Measurements from ENCODE around the gene APBA3. TPM values are rescaled to one million over a fixed set of nuclear protein-coding genes. Genes with fewer than 3 reads are reported as not detected.

Gene APBA3
- total RNA-seq, 1 experiment from 2014 or later, result 19.6 TPM

GRCh38 chr19:3732108-3732507, 29.4 kb downstream of the APBA3 start:
- TF ChIP-seq CTCF (IDR thresholded peaks at IDR 0.05; ENCODE audit: unreplicated experiment), result no peak
- Mint-ChIP-seq H3K4me1 (ENCODE audit: low read depth, unreplicated experiment) (no peaks in the 10 kb centered on the region), H3K9me3 (ENCODE audit: low read depth, unreplicated experiment) (no peaks in the 10 kb centered on the region), H3K4me3 (ENCODE audit: low read depth, unreplicated experiment) (no peak overlapping the region), H3K27me3 (ENCODE audit: unreplicated experiment) (no peaks in the 10 kb centered on the region), H3K27ac (ENCODE audit: unreplicated experiment) (no peak overlapping the region), H3K36me3 (ENCODE audit: insufficient read depth, unreplicated experiment) (peaks cover 34% of the 10 kb centered on the region)
- intact Hi-C loops (cut with micrococcal nuclease; ENCODE audit: unreplicated experiment), result no loop called here
- no peak for DNase-seq
- CTCF ChIA-PET, result interaction anchor here (0.6 kb wide), 1 partner anchor 40 kb away, joined by 3 read pairs; no protein-coding TSS in a partner anchor
- no TSS peak for BruUV-seq (replicated peaks)

- H3K36me3 Mint-ChIP-seq (ENCODE audit: insufficient read depth, unreplicated experiment), result peaks cover 30% of the 10 kb centered on the region
- no peak for TF ChIP-seq CTCF (IDR thresholded peaks at IDR 0.05; ENCODE audit: unreplicated experiment)
- intact Hi-C loops (cut with micrococcal nuclease; ENCODE audit: unreplicated experiment), result no loop called here
- H3K9me3 Mint-ChIP-seq (ENCODE audit: low read depth, unreplicated experiment), result no peaks in the 10 kb centered on the region
- no peaks in the 10 kb centered on the region for H3K27me3 Mint-ChIP-seq (ENCODE audit: unreplicated experiment)
- no peak overlapping the region for H3K4me3 Mint-ChIP-seq (ENCODE audit: low read depth, unreplicated experiment)
- no TSS peak for BruUV-seq (replicated peaks)
- CTCF ChIA-PET, result no interaction called here
- no peaks in the 10 kb centered on the region for H3K4me1 Mint-ChIP-seq (ENCODE audit: low read depth, unreplicated experiment)
- H3K27ac Mint-ChIP-seq (ENCODE audit: unreplicated experiment), result no peak overlapping the region
- no peak for DNase-seq
Observed at GRCh38 chr19:3730457-3730958, 31.0 kb downstream of the APBA3 start.

- no peak overlapping the region for H3K4me3 Mint-ChIP-seq (ENCODE audit: low read depth, unreplicated experiment)
- CTCF ChIA-PET, result no interaction called here
- H3K27me3 Mint-ChIP-seq (ENCODE audit: unreplicated experiment), result no peaks in the 10 kb centered on the region
Observed at GRCh38 chr19:3725640-3726310, 35.7 kb downstream of the APBA3 start.

GRCh38 chr19:3725121-3725520, 36.4 kb downstream of the APBA3 start:
- no peak overlapping the region for H3K4me3 Mint-ChIP-seq (ENCODE audit: low read depth, unreplicated experiment)
- TF ChIP-seq CTCF (IDR thresholded peaks at IDR 0.05; ENCODE audit: unreplicated experiment), result no peak
- DNase-seq, result no peak
- H3K27me3 Mint-ChIP-seq (ENCODE audit: unreplicated experiment), result no peaks in the 10 kb centered on the region
- H3K4me1 Mint-ChIP-seq (ENCODE audit: low read depth, unreplicated experiment), result peaks cover 9% of the 10 kb centered on the region
- intact Hi-C loops (cut with micrococcal nuclease; ENCODE audit: unreplicated experiment), result no loop called here
- CTCF ChIA-PET, result no interaction called here
- H3K27ac Mint-ChIP-seq (ENCODE audit: unreplicated experiment), result peak overlapping the region; percentile 15
- H3K36me3 Mint-ChIP-seq (ENCODE audit: insufficient read depth, unreplicated experiment), result peaks cover 24% of the 10 kb centered on the region
- H3K9me3 Mint-ChIP-seq (ENCODE audit: low read depth, unreplicated experiment), result no peaks in the 10 kb centered on the region
- no TSS peak for BruUV-seq (replicated peaks)

More at GRCh38 chr19:3725640-3726310, 35.7 kb downstream of the APBA3 start:
- Mint-ChIP-seq H3K4me1 (ENCODE audit: low read depth, unreplicated experiment) (peaks cover 4% of the 10 kb centered on the region), H3K36me3 (ENCODE audit: insufficient read depth, unreplicated experiment) (peaks cover 23% of the 10 kb centered on the region), H3K27ac (ENCODE audit: unreplicated experiment) (no peak overlapping the region), H3K9me3 (ENCODE audit: low read depth, unreplicated experiment) (no peaks in the 10 kb centered on the region)
- intact Hi-C loops (cut with micrococcal nuclease; ENCODE audit: unreplicated experiment), result no loop called here
- peak; percentile 27 for DNase-seq
- BruUV-seq (replicated peaks), result no TSS peak
- no peak for TF ChIP-seq CTCF (IDR thresholded peaks at IDR 0.05; ENCODE audit: unreplicated experiment)
